HG02981 (cell line): ENCODE measurements around the gene P2RY12.

Source experiments
- ATAC-seq: cut with Tn5 transposase; IDR thresholded peaks from one replicate; pipeline ENCODE4 v1.9.1; 2021; ENCODE audit warnings: mild to moderate bottlenecking, moderate library complexity; ENCODE audit not compliant: unreplicated experiment

The P2RY12 gene

DNA sequence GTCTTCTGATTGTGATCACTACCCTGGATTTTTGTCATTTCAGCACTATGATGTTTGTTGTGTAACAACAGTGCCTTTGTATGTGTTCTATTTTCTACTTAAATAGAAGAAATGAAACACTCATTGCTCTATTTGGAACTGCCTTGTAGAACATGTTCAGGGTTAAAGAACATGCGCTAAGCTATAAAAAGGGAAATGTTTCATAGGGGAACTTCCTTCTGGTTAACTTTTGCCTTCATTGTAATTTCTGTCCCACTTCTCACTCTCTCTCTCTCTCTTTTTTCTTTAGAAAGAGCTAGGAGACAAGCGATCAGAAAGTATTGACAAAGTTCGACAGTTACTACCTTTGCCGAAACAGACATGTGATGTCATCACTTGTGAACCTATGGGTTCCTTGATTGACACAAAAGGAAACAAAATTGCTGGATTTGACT lies at the start of gene P2RY12:
Gene P2RY12, minus strand, starts transcription at position 13 of the 434 bp plus-strand sequence. CDS start 45,908 bp downstream, outside the sequence.
- peak; percentile 31 for ATAC-seq

DNA sequence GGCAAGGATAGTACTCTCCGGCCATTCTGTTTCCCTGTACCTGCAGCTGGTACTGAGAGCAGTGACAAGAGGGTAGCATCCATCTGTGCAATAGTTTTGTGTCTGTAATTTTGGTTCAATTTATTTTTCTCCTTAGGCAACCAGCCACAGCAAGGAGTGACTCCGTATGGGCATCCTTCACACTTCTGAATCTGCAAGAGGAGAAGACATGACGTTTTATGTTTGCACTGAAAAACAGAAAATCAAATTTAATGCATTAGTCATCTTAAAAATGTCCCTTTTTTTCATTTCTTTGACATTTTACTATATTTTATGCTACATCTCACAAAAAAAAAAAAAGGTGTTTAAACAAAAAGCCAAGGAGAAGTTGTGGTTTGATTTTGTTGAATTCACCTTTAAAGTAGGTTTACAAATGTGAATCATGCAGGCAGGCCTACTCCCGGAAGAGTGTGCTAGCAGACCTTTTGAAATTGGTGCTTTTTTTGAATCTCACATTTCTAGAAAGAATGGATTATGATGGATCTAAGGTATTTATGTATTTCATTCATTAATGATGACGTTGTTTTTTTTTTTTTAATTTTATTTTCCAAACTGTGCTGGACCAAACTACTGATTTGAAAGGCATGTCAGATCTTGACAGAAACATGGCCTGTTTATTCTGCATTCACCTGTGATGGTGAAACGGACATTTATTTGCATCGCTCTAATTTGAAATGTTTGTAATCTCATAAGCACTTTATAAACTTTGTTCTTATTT lies 48.2 kb upstream of the P2RY12 start:
- no peak for ATAC-seq

DNA sequence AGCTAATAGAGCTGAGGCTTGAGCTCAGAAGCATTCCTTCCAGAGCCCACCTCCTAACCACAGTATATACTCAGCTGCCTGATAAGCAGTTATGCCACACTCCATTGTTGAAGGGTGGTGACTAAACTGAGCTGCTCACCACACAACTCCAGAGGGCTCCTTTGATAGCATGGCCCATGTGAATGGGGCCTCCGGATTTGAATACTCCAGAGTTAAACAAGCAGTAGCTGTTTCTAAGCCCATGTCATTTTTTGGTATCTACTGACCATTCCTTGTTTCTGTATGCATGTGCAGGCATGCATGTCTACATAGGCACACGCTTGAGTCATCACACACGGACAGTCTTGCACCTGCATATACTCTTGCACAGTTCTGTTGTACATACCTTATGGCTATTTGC lies 47.4 kb upstream of the P2RY12 start:
- ATAC-seq, result no peak

GRCh38 chr3:151430821-151431484 lies 46.4 kb upstream of the P2RY12 start:
- ATAC-seq, result no peak

DNA sequence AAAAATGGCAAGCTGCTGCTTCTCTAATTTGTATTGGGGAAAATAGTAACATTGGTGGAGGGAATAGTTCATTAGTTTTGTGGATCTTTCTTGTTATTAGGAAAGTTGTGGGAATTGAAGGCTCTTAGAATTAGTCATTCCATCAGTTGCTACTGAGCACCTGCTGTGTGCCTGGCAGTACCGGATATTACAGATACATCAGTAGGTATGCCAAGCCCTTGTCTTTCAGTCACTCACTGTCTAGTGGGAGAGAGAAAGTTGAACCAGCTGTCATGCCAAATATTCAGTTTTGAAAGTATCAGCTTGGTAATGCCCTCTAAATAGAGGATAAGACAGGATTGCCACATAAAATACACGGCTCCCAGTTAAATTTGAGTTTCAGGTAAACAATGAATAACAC lies 43.8 kb upstream of the P2RY12 start:
- ATAC-seq, result no peak

- ATAC-seq, result peak; percentile 79
These were observed 41.7 kb upstream of the P2RY12 start for GRCh38 chr3:151426341-151426657.

DNA sequence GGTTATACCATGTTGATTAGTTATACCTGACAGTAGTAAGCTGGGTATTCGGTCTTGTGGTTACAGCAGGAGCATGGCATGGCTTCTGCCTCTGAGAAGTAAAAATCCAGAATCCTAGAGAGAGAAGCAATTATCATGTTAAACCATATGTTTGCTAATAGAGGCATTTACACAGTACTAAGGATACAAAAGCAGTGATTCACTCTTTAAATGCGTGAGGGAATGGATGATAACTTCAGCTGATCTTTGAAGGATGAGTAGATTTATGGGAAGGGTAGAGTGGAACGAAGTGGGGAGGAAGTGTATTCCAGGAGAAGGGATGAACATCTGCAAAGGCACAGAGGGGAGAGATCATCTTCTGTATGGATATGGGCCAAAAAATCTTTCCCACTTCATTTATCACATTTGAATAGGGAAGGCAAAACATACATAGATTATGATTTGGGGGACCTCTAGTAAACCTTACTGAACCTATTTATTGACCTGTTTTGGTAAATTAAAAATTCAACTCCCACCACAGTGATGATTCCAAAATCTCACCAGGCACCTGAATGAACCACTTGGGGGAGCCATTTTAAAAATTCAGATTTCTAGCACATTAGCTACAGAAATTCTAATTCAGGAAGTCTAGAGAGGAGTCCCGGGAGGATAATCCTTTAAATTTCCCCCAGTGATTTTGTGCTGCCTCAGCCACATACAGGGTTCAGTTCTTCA lies 41.2 kb upstream of the P2RY12 start:
- peak; percentile 28 for ATAC-seq

- no peak for ATAC-seq
These were observed 38.5 kb upstream of the P2RY12 start for GRCh38 chr3:151423091-151423490.

GRCh38 chr3:151421938-151422337 lies 37.4 kb upstream of the P2RY12 start:
- ATAC-seq, result no peak

GRCh38 chr3:151419806-151420205 lies 35.3 kb upstream of the P2RY12 start:
- ATAC-seq, result no peak

DNA sequence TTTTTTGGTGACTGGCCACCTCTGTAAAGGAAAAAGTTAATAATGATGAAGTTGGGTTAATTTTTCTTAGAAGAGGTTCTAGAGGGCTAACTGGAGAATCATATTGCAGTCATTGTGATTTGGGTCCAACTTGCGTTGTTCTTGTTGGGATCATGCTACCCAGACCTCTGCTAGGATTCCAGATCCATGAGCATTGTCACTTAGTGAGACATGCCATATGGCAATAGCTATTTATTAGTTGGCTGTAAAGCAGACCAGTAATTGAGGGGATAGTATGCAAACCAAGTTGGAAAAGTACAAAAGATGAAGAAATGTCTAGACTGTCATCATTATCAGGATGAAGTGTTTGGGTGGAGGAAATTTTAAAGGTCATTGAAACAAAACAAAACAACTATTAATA lies 30.7 kb upstream of the P2RY12 start:
- no peak for ATAC-seq

GRCh38 chr3:151412989-151413388 lies 28.4 kb upstream of the P2RY12 start:
- no peak for ATAC-seq

DNA sequence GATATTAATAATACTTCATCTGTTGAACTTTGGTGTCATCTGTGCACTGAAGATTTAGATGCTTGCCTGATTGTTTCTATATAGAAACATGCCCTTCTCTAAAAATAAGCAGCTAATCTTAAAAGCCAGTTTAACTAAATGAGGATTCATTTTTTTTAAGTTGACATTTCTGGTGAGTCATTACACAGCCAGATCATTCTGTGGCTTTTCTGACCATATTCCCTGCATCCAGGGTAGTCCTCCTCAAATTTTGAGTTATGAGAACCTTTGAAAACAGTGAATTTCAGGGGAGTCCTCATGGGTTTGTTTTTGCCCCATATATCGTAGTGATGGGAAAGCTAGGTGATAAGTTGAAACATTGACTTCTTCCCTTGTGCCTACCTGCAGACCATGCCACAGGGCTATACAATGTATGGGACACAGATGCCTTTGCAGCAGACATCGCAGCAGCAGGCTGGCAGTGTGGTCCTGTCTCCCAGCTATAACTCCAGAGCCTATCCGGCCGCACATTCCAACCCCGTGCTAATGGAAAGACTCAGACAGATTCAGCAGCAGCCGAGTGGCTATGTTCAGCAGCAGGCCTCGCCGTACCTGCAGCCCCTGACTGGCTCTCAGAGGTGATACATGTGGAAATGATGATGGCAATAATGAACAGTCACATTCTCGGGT lies 26.5 kb upstream of the P2RY12 start:
- ATAC-seq, result no peak

GRCh38 chr3:151407928-151408327 lies 23.4 kb upstream of the P2RY12 start:
- no peak for ATAC-seq

- ATAC-seq, result peak; percentile 92
These were observed 19.8 kb upstream of the P2RY12 start for GRCh38 chr3:151404316-151404715.

DNA sequence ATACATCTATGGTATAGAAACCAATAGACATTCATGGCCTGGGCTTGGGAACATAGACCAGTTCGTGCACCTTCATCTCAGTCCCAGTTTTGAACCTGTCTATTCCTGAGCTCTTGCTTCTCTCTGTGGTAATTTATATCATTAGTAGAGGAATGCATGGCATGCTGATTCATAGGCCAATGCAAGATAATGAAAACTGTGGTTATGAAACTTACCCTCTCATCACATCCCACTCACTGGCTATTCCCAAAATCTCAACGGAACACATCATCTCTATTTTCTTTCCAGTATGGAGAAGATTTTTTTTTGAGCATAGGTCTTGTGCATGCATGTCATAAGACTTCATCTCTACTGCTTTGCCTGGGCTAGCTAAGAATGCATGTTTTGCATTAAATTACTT lies 18.7 kb upstream of the P2RY12 start:
- ATAC-seq, result no peak

DNA sequence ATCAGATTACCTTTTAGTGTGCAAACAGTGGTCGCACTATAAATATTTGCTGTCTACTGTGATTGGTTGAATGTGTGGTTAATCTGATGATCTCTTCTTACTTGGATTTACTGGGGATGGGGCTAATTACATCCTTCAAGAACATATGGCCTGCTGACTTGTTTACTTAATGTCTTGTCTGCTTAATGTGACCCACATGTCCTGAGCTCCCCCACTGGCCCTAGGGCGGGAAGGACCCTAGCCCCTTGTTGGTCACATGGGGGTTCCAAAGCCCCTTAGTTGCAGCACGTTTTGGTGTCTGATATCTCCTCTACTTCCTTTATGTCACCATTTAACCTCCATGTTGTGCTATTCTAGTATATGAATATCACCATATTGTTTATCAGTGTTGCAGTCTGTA lies 17.8 kb upstream of the P2RY12 start:
- ATAC-seq, result no peak

DNA sequence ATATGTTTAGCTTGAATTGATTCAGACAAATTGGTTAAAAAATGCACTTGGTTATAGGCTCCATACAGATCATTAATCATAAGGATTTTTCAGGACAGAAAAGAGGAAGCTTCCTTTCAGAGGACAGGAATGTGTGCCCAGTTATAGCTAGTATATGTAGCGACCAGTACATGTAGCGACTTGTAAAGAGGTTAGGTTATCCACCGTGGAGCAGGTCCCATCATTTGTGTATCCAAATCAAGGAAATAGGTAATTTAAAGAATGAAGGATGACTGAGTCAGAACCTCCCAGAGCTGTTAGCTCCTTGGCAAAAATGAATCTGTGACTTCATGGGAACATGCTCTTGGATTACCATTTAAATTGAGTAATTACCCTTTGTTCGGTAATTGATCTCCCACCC lies 15.8 kb upstream of the P2RY12 start:
- ATAC-seq, result no peak

DNA sequence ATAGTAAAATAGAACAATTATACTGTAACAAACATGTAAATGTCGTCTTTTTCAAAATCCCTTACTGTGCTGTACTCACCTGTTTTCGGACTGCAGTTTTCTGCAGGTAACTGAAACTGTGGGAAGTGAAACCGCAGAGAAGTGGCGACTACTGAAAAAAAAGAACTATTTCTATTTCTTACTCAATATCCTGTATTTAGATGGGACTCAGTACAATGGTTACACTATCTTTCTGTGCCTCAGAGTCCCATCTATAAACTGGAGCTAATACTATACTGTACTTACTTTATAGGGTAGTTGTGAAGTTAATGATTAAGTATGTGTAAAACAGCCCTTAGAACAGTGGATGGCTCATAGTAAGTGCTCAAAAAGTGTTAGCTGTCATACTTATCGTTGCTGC lies 14.3 kb upstream of the P2RY12 start:
- no peak for ATAC-seq

- ATAC-seq, result no peak
These were observed 11.3 kb upstream of the P2RY12 start for GRCh38 chr3:151395806-151396205.

DNA sequence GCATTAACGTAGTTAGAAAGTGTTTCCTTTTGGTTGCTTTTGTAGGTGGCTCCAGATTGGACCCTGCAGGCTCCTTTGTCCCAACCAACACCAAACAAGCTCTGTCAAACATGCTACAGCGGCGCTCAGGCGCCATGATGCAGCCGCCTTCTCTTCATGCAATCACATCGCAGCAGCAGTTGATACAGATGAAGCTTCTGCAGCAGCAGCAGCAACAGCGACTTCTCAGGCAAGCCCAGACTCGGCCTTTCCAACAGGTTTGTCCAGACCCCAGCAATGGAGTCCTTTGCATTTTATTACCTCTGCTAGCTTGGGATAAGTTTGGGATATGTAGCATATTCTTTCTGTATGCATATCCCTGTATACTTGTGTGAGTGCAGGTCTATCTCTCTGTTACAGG lies 10.1 kb upstream of the P2RY12 start:
- ATAC-seq, result no peak
